GM19035 (cell line): ENCODE results near the gene DCTN2.

ENCODE experiments used
- ATAC-seq: cut with Tn5 transposase; IDR thresholded peaks from one replicate; pipeline ENCODE4 v1.9.1; 2021; ENCODE audit not compliant: unreplicated experiment

Gene DCTN2

GRCh38 chr12:57491393-57492280 lies 55.4 kb downstream of the DCTN2 start:
- ATAC-seq, result no peak

DNA sequence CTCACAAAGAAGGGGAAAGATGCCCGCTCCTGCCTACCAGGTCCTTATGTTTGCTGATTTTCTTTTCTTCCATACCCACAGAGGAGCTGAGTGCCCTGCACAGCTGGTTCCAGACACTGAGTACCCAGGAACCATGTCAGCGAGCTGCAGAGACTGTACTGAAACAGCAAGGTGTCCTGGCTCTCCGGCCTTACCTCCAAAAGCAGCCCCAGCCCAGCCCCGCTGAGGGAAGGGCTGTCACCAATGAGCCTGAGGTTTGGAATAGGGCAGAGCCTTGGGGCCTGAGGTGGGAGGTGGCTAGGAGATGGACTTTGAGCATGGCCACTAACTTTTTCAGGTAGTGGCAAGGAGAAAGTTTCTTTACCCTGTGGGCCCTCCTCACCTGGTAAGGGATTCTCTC lies 56.9 kb downstream of the DCTN2 start:
- ATAC-seq, result no peak

DNA sequence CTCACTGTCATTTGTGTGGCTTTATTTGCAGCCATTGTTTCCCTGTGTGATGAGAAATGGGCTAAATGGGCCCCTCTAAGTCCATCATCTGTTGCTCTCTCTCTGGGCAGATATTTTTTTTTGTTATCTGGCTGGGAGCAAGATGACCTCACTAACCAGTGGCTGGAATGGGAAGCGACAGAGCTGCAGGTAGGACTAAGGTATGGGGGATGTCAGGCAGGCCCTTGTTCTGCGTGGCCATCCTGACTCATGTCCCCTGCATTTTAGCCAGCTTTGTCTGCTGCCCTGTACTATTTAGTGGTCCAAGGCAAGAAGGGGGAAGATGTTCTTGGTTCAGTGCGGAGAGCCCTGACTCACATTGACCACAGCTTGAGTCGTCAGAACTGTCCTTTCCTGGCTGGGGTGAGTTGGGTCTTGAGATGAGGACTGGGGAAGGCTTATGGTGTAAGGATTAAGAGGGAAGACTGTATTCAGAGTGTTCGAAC lies 57.8 kb downstream of the DCTN2 start:
- no peak for ATAC-seq

- no peak for ATAC-seq
These were observed 58.4 kb downstream of the DCTN2 start for GRCh38 chr12:57488402-57489156.

- peak; percentile 98 for ATAC-seq
These were observed 59.2 kb downstream of the DCTN2 start, which contains the start of gene MARS1 for GRCh38 chr12:57487597-57488401. MARS1 (plus strand) TSS chr12:57488068; CDS start chr12:57488091, 23 bp downstream.

DNA sequence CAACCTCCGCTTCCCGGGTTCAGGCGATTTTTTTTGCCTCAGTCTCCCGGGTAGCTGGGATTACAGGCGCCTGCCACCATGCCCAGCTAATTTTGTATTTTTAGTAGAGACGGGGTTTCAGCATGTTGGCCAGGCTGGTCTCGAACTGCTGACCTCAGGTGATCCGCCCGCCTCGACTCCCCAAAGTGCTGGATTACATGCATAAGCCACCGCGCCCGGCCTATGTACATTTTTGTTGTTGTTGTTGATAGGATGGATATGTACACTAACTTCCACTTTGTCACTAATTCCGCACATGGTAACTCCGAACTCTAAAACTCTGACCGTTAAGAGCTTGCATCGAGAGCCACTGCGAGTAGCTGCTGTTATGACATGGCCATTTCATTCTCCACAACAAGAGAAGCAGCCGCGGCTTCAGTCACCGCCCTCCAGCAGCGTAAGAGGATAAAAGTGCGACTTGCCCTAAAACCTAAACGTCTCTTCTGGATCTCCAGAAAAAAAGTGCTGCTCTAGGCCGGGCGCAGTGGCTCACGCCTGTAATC lies 59.9 kb downstream of the DCTN2 start:
- ATAC-seq, result no peak

DNA sequence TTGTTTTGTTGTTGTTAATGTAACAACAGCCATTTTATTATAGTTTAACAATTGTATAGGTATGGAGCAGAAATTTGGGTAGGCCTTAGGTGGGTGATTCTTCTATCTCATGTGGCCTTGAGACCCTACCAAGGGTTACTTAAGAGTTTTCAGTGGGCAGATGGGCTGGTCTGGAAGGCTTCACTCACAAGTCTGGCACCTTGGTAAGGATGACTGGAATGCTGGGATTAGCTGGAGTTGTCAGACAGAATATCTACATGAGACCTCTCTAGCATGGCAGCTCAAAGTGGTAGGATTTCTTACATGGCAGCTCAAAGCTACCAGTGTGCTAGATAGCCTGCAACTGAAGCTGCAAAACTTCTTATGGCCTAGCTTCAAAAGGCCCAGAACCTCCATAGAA lies 61.3 kb downstream of the DCTN2 start:
- ATAC-seq, result no peak

DNA sequence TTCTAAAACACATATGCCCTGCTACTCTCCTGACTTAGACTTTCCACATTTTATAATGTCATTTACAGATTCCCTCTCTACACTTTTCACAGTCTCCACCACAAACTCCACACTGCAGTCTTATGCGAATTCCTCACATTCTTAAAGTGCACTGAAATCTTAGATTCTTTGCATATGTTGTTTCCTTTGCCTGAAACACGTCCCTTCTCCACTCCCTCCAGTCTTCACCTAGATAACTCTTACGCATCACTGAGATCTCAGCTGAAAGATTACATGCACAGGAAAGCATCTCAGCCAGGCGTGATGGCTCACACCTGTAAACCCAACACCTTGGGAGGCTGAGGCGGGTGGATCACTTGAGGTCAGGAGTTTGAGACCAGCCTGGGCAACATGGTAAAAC lies 63.5 kb downstream of the DCTN2 start:
- no peak for ATAC-seq

DNA sequence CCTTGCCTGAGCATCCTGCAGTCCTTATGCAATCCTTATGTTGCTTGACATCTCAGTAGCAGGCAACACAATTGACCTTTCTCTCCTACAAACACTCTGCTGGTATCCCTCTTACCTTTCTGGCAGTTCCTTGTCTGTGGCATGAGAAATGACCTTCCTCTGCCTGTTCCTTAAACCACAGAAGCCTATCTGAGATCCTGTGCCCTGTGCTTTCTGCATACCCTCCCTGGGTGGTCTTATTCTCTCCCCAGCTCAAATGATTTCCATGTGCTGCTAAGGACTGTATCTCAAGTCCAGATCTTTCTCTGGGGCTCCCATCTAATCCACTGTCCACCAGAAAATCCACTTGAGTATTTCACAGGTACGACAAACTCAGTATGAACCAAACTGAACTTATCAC lies 65.3 kb downstream of the DCTN2 start:
- ATAC-seq, result no peak
